Non-pigmented ciliary epithelial cell (primary cell): ENCODE data around the gene P2RY8.
"Not testable (repeated sequence)": the region's sequence is repeated elsewhere in the genome, so short reads cannot be mapped to it uniquely, and the experiment has no call there.

Experiments
- DNase-seq: peaks from one replicate; pipeline ENCODE4 v3.0.0-alpha.2; 2010; ENCODE audit warnings: low read depth

The P2RY8 gene

DNA sequence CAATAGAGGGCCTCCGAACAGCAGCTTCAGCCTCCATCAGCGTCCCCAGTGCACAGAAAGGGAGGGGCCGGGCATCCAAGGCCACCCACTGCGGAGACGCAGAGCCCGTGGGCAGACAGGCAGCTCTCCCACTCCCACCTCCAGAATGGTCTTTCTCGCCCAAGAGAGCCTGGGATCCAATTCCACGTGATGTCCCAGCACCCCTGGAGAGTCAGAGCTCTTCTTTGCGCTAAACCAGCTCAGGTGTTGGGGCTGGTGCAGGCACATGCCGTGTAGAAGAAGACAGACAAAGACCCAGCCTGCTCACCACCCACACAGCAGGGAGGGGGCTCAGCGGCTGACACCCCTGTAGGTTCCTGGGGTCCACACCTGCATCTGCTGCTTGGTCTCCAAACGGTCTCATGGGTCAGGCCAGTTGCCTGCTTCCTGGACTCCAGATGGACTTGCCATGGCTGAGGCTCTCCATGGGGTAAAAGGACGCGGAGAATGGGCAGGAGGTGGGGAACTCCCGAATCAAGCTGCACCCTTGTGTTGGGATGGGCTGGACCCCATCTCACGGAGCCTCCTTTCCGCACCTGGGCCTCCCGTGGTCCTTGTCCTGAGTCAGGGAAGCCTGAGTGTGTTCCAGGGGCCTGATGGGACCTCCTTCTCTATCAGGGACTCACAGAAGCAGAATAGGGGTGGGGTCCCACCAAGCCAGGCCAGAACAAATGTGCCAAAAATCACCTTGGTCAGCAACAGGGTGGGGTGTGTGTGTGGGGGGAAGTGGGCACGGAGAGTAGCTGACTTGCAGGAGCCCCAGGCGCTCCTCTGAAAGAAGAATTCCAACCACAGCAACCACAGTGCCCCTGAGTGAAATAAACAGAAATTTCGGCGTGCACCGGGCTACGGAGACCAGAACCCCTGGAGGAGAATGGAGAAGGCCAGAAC, 72.7 kb downstream of the P2RY8 start:
- no peak for DNase-seq

DNA sequence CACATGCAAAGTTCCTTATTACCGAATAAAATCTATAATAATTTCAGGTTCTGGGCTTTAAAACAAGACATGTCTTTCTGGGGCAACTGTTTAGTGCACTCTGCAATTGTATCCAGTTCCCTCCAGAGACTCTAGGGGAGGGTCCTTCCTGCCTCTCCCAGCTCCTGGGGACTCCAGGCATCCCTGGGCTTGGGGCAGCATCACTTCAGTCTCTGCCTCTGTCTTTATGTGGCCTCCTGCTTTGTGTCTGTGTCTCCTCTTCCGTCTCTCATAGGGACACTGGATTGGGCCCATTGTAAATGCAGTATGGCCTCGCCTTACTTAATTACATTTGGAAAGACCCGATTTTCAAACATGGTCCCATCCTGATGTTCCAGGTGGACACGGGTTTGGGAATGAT, 73.4 kb downstream of the P2RY8 start:
- no peak for DNase-seq

DNA sequence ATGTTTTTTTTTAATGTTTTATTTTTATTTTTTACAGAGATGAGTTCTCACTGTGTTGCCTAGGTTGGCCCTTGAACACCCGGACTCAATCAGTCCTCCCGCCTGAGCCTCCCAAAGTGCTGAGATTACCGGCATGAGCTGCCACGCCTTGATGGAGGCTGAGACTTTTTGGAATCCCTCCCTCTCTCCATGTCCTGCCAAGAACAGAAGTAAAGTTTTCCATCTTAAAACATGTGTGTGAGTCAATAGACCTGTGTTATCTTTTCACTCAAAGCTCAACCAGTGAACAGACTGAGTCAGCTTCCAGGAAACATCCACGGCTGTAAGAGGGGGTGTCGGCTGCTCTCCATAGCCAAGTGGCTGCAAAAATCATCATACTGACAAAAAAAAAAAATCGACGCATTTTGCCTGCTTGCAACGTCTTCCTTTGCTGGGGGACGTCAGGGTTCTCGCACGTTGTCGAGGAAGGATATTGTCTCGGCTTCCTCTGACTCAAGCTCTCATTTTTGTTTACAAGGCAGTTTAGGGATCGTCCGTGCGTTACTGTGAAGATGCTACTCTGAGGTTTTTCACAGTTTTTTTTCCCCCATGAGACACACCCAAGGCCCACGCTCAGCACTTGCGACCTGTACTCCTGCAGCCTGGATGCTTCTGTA, 74.3 kb downstream of the P2RY8 start:
- DNase-seq, result peak; percentile 37

DNA sequence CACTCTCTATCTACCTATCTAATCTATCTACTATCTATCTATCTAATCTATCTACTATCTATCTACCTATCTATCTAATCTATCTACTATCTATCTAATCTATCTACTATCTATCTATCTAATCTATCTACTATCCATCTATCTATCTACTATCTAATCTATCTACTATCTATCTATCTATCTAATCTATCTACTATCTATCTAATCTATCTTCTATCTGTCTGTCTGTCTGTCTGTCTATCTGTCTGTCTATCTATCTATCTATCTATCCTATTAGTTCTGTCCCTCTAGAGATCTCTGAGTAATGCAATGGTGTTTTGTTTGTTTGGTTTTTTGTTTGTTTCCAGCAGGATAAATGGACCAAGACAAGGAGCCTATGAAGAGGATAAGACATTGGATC, 74.9 kb downstream of the P2RY8 start:
- DNase-seq, result no peak

GRCh38 chrX:1455948-1456280, 81.1 kb downstream of the P2RY8 start:
- DNase-seq, result no peak

DNA sequence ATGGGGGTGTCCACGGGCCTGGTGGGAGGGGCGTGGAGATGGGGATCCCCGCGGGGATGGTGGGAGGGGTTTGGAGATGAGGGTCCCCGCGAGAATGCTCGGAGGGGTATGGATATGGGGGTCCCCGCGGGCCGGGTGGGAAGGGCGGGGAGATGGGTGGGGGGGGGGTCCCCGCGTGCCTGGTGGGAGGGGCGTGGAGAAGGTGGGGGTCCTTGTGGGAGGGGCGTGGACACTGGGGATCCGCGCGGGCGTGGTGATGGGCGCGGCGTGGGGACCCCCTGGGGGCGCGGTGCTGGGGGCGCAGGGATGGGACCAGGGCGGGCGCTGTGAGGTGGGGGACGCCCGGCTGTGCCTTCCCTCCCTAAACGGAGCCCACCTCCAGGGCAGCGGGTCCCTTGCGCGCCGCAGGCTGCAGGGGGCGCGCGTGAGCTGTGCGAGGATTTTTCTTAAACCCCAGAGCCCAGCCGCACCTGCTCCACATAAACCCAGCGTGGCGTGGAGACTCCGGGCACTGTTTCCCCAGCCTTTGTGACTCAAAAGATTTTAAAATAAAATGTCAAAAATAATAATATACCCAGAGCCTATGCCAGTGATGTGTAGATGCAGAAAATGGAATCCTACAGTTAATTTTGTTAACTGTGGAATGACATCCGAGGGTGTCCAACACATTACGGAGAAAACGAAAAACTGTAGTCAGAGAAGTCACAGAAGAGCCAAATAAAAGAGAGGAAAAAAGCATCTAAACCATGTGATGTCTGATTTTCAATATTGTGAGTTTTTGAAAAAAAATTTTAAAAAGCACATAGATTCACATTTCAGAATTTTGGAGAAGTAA, 82.8 kb downstream of the P2RY8 start:
- DNase-seq, result peak; percentile 30

DNA sequence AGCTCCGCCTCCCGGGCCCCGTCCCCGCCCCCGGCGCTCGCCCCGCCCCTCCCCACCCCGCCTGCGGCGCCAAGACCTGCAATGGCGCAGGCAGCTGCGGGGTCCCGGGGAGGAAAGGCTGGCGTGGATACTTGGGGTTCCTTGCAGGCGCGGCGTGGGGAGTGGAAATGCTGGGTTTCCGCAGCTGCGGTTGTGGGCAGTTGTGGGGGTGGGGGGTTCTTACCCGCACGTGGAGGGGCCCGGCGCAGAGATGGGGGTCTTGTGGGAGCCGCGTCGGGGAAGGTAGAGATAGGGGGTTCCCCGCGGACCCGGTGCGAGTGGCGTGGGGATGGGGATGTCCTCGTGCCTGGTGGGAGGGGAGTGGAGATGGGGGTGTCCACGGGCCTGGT, 83.6 kb downstream of the P2RY8 start:
- DNase-seq, result no peak

GRCh38 chrX:1452516-1453394, 84.2 kb downstream of the P2RY8 start, which contains the start of gene ASMTL:
TSS of gene ASMTL (minus strand) at chrX:1452909. CDS start at chrX:1452840, 69 bp downstream.
- DNase-seq, result peak; percentile 98

- DNase-seq, result no peak
Observed at GRCh38 chrX:1451661-1452515, 85.1 kb downstream of the P2RY8 start.

DNA sequence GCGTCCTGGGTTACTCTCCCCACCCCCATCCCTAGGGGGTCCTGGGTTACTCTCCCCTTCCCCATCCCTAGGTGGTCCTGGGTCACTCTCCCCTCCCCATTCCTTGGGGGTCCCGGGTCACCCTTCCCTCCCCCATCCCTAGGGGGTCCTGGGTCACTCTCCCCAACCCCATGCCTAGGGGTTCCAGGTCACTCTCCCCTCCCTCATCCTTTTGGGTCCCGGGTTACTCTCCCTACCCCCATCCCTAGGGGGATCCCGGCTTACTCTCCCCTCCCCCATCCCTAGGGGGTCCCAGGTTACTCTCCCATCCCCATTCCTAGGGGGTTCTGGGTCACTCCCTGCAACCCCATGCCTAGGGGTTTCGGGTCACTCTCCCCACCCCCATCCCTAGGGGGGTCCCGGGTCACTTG, 85.7 kb downstream of the P2RY8 start:
- DNase-seq, result no peak

DNA sequence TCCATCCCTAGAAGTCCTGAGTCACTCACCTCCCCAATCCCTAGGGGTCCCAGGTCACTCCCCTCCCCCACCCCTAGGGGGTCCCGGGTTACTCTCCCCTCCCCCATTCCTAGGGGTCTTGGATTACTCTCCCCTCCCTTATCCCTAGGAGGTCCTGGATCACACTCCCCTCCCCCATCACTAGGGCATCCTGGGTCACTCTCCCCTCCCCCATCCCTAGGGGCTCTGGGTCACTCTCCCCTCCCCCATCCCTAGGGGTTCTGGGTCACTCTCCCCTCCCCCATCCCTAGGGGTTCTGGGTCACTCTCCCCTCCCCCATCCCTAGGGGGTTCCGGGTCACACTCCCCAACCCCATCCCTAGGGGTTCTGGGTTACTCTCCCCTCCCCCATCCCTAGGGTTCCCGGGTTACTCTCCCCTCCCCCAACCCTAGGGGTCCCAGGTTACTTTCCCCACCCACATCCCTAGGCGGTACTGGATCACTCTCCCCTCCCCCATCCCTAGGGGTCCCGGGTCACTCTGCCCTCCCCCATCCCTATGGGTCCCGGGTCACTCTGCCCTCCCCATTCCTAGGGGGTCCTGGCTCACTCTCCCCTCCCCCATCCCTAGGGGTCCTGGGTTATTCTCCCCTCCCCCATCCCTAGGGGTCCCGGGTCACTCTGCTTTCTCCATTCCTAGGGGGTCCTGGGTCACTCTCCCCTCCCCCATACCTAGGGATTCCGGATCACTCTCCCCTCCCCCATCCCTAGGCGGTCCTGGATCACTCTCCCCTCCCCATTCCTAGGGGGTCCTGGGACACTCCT, 86.4 kb downstream of the P2RY8 start:
- no peak for DNase-seq

- DNase-seq, result no peak
Observed at GRCh38 chrX:1449823-1450149, 87.2 kb downstream of the P2RY8 start.

DNA sequence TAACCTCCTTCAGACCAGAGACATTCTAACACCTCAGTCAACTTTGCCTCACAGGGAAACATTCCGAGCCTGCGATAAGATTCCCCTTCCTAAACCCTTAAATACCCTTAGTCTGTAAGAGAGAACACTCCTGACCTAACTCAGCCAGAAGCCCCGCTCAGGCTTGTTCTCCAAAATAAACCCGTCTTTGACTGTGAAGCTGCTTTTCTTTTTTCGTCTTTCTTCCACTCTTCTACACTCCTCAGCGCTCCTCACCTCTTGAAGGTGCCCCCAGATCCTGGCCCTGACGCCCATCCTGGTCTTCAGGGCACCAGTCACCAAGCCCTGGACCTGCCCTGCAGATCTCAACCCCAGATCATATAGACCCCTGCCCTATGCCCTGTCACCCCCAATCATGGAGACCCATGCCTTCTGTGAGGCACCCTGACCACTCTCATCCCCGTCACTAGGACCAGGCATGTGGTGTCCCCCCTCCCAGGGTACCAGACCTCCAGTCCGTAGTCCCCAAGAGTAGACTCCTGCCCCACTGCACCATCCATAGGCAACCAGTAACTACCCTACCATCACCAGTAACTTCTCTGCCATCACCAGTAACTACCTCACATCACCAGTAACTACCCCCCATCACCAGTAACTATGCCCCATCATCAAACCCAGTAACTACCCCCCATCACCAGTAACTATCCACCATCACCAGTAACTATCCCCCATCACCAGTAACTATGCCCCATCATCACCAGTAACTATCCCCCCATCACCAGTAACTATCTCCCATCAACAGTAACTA, 87.8 kb downstream of the P2RY8 start:
- DNase-seq, result no peak

- not testable (repeated sequence) for DNase-seq
Observed at GRCh38 chrX:1448573-1449001, 88.4 kb downstream of the P2RY8 start.

DNA sequence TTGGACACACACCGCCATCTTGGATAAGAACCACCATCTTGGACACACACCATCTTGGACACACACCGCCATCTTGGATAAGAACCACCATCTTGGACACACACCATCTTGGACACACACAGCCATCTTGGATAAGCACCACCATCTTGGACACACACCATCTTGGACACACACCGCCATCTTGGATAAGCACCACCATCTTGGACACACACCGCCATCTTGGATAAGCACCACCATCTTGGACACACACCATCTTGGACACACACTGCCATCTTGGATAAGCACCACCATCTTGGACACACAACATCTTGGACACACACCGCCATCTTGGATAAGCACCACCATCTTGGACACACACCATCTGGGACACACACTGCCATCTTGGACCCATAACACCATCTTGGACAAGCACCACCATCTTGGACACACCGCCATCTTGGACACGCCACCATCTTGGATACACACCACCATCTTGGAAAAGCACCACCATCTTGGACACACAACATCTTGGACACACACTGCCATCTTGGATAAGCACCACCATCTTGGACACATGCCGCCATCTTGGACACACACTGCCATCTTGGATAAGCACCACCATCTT, 88.9 kb downstream of the P2RY8 start:
- DNase-seq, result not testable (repeated sequence)

GRCh38 chrX:1446984-1447968, 89.7 kb downstream of the P2RY8 start:
- DNase-seq, result not testable (repeated sequence)
